ENCODE results near the gene KCTD5.
"Not testable (repeated sequence)": the region's sequence is repeated elsewhere in the genome, so short reads cannot be mapped to it uniquely, and the experiment has no call there.

KCTD5 gene

GRCh38 chr16:2715519-2715918, 33.2 kb downstream of the KCTD5 start:
- Histone ChIP-seq H3K27me3 (ENCODE audit: control insufficient read depth in 5 of 5, insufficient read depth in 4 of 5, low read length in 5 of 5) (peaks cover 0 to 5% (median 3%) of the 10 kb centered on the region in 5 donors), H3K9ac (ENCODE audit: low read length in 5 of 5) (no peak overlapping the region), H3K27ac (ENCODE audit: low read depth, low read length) (no peak overlapping the region), H3K9me3 (ENCODE audit: control insufficient read depth in 5 of 5, low read length in 5 of 5) (no peaks in the 10 kb centered on the region), H3K4me1 (ENCODE audit: control insufficient read depth in 5 of 5, insufficient read depth in 5 of 5, low read length in 5 of 5) (peaks cover 0 to 15% (median 6%) of the 10 kb centered on the region in 5 donors), H3K36me3 (ENCODE audit: control insufficient read depth in 5 of 5, insufficient read depth in 5 of 5, low read length in 5 of 5) (peaks cover 0 to 3% (median 0%) of the 10 kb centered on the region in 5 donors), H3K4me3 (ENCODE audit: low read depth in 1 of 5, low read length in 5 of 5) (no peak overlapping the region)

- Histone ChIP-seq H3K36me3 (ENCODE audit: control insufficient read depth in 5 of 5, insufficient read depth in 5 of 5, low read length in 5 of 5) (no peaks in the 10 kb centered on the region), H3K9ac (ENCODE audit: low read length in 5 of 5) (no peak overlapping the region), H3K4me1 (ENCODE audit: control insufficient read depth in 5 of 5, insufficient read depth in 5 of 5, low read length in 5 of 5) (peaks cover 0 to 18% (median 6%) of the 10 kb centered on the region in 5 donors), H3K27me3 (ENCODE audit: control insufficient read depth in 5 of 5, insufficient read depth in 4 of 5, low read length in 5 of 5) (peaks cover 0 to 5% (median 3%) of the 10 kb centered on the region in 5 donors), H3K27ac (ENCODE audit: low read depth, low read length) (no peak overlapping the region), H3K4me3 (ENCODE audit: low read depth in 1 of 5, low read length in 5 of 5) (no peak overlapping the region), H3K9me3 (ENCODE audit: control insufficient read depth in 5 of 5, low read length in 5 of 5) (no peaks in the 10 kb centered on the region)
Measured at GRCh38 chr16:2715966-2716885, 33.9 kb downstream of the KCTD5 start.

- Histone ChIP-seq H3K4me1 (ENCODE audit: control insufficient read depth in 5 of 5, insufficient read depth in 5 of 5, low read length in 5 of 5) (peaks cover 0 to 18% (median 9%) of the 10 kb centered on the region in 5 donors), H3K27ac (ENCODE audit: low read depth, low read length) (no peak overlapping the region), H3K9me3 (ENCODE audit: control insufficient read depth in 5 of 5, low read length in 5 of 5) (no peaks in the 10 kb centered on the region), H3K9ac (ENCODE audit: low read length in 5 of 5) (no peak overlapping the region), H3K4me3 (ENCODE audit: low read depth in 1 of 5, low read length in 5 of 5) (no peak overlapping the region), H3K36me3 (ENCODE audit: control insufficient read depth in 5 of 5, insufficient read depth in 5 of 5, low read length in 5 of 5) (no peaks in the 10 kb centered on the region), H3K27me3 (ENCODE audit: control insufficient read depth in 5 of 5, insufficient read depth in 4 of 5, low read length in 5 of 5) (peaks cover 0 to 5% (median 3%) of the 10 kb centered on the region in 5 donors)
Measured at GRCh38 chr16:2716948-2717347, 34.6 kb downstream of the KCTD5 start.

- no peak overlapping the region for H3K9ac ChIP-seq (ENCODE audit: low read length in 5 of 5)
- no peaks in the 10 kb centered on the region for H3K36me3 ChIP-seq (ENCODE audit: control insufficient read depth in 5 of 5, insufficient read depth in 5 of 5, low read length in 5 of 5)
- no peaks in the 10 kb centered on the region for H3K9me3 ChIP-seq (ENCODE audit: control insufficient read depth in 5 of 5, low read length in 5 of 5)
- peaks cover 0 to 5% (median 3%) of the 10 kb centered on the region in 5 donors for H3K27me3 ChIP-seq (ENCODE audit: control insufficient read depth in 5 of 5, insufficient read depth in 4 of 5, low read length in 5 of 5)
- H3K4me3 ChIP-seq (ENCODE audit: low read depth in 1 of 5, low read length in 5 of 5), result no peak overlapping the region
- no peak overlapping the region for H3K27ac ChIP-seq (ENCODE audit: low read depth, low read length)
- peaks cover 0 to 18% (median 9%) of the 10 kb centered on the region in 5 donors for H3K4me1 ChIP-seq (ENCODE audit: control insufficient read depth in 5 of 5, insufficient read depth in 5 of 5, low read length in 5 of 5)
Measured at GRCh38 chr16:2717383-2718263, 35.3 kb downstream of the KCTD5 start.

- Histone ChIP-seq H3K4me1 (ENCODE audit: control insufficient read depth in 5 of 5, insufficient read depth in 5 of 5, low read length in 5 of 5) (peaks cover 0 to 18% (median 9%) of the 10 kb centered on the region in 5 donors), H3K27me3 (ENCODE audit: control insufficient read depth in 5 of 5, insufficient read depth in 4 of 5, low read length in 5 of 5) (peaks cover 0 to 5% (median 3%) of the 10 kb centered on the region in 5 donors), H3K9ac (ENCODE audit: low read length in 5 of 5) (no peak overlapping the region), H3K27ac (ENCODE audit: low read depth, low read length) (no peak overlapping the region), H3K9me3 (ENCODE audit: control insufficient read depth in 5 of 5, low read length in 5 of 5) (no peaks in the 10 kb centered on the region), H3K36me3 (ENCODE audit: control insufficient read depth in 5 of 5, insufficient read depth in 5 of 5, low read length in 5 of 5) (no peaks in the 10 kb centered on the region), H3K4me3 (ENCODE audit: low read depth in 1 of 5, low read length in 5 of 5) (no peak overlapping the region)
Measured at GRCh38 chr16:2719328-2720063, 37.2 kb downstream of the KCTD5 start.

GRCh38 chr16:2720064-2720457, 37.7 kb downstream of the KCTD5 start, which contains the start of gene PRSS27:
TSS of gene PRSS27 (minus strand) at chr16:2720224. CDS start at chr16:2720160, 64 bp downstream.
- Histone ChIP-seq H3K4me3 (ENCODE audit: low read depth in 1 of 5, low read length in 5 of 5) (peak within 1 kb of the TSS in 4 of 5 donors; percentile 43 to 64 (median 54)), H3K9me3 (ENCODE audit: control insufficient read depth in 5 of 5, low read length in 5 of 5) (no peaks in the 10 kb centered on the region), H3K36me3 (ENCODE audit: control insufficient read depth in 5 of 5, insufficient read depth in 5 of 5, low read length in 5 of 5) (no peaks in the 10 kb centered on the region), H3K27me3 (ENCODE audit: control insufficient read depth in 5 of 5, insufficient read depth in 4 of 5, low read length in 5 of 5) (peaks cover 3 to 8% (median 5%) of the 10 kb centered on the region in 5 donors), H3K9ac (ENCODE audit: low read length in 5 of 5) (peak within 1 kb of the TSS in 3 of 5 donors; percentile 20 to 62 (median 55)), H3K27ac (ENCODE audit: low read depth, low read length) (no peak within 1 kb of the TSS), H3K4me1 (ENCODE audit: control insufficient read depth in 5 of 5, insufficient read depth in 5 of 5, low read length in 5 of 5) (peaks cover 0 to 18% (median 9%) of the 10 kb centered on the region in 5 donors)

GRCh38 chr16:2720719-2721633, 38.7 kb downstream of the KCTD5 start:
- Histone ChIP-seq H3K4me3 (ENCODE audit: low read depth in 1 of 5, low read length in 5 of 5) (peak overlapping the region; percentile 43 to 64 (median 51)), H3K27ac (ENCODE audit: low read depth, low read length) (no peak overlapping the region), H3K9ac (ENCODE audit: low read length in 5 of 5) (peak overlapping the region in 3 of 5 donors; percentile 20 to 64 (median 55)), H3K9me3 (ENCODE audit: control insufficient read depth in 5 of 5, low read length in 5 of 5) (no peaks in the 10 kb centered on the region), H3K27me3 (ENCODE audit: control insufficient read depth in 5 of 5, insufficient read depth in 4 of 5, low read length in 5 of 5) (peaks cover under 1 to 9% (median 7%) of the 10 kb centered on the region in 5 donors), H3K36me3 (ENCODE audit: control insufficient read depth in 5 of 5, insufficient read depth in 5 of 5, low read length in 5 of 5) (no peaks in the 10 kb centered on the region), H3K4me1 (ENCODE audit: control insufficient read depth in 5 of 5, insufficient read depth in 5 of 5, low read length in 5 of 5) (peaks cover 0 to 11% (median 3%) of the 10 kb centered on the region in 5 donors)

- Histone ChIP-seq H3K9ac (ENCODE audit: low read length in 5 of 5) (peak overlapping the region in 2 of 5 donors; percentile 39 to 64), H3K4me3 (ENCODE audit: low read depth in 1 of 5, low read length in 5 of 5) (peak overlapping the region; percentile 3 to 64 (median 51)), H3K4me1 (ENCODE audit: control insufficient read depth in 5 of 5, insufficient read depth in 5 of 5, low read length in 5 of 5) (peaks cover 0 to 11% (median 3%) of the 10 kb centered on the region in 5 donors)
- not testable (repeated sequence) for H3K36me3 ChIP-seq (ENCODE audit: control insufficient read depth in 5 of 5, insufficient read depth in 5 of 5, low read length in 5 of 5); H3K27ac ChIP-seq (ENCODE audit: low read depth, low read length); H3K27me3 ChIP-seq (ENCODE audit: control insufficient read depth in 5 of 5, insufficient read depth in 4 of 5, low read length in 5 of 5); H3K9me3 ChIP-seq (ENCODE audit: control insufficient read depth in 5 of 5, low read length in 5 of 5)
Measured at GRCh38 chr16:2721634-2722173, 39.4 kb downstream of the KCTD5 start.

Data from subcutaneous abdominal adipose tissue (tissue), 5 donors.